Epithelial cell of proximal tubule (primary cell): ENCODE data around the gene COL23A1. TPM values are rescaled to one million over a fixed set of nuclear protein-coding genes. Genes with fewer than 3 reads are reported as not detected.
A peak's percentile ranks its signal among the peaks of the same experiment; 100 is the strongest.

Experiments used
- DNase-seq: peaks from one replicate; pipeline ENCODE4 v3.0.0-alpha.2; 2011; ENCODE audit warnings: low read depth
- H3K4me3 ChIP-seq: 2 replicates; pipeline ENCODE4 v1.5.1; 2011; ENCODE audit warnings: low read depth, mild to moderate bottlenecking, low read length
- total RNA-seq: library from RNA; depleted of rRNA; stranded (reverse); fragments of >200 nt; gene quantifications from 2 replicates; pipeline ENCODE4 v1.2.3, GENCODE V29; 2015
- TF ChIP-seq, protein P1 (sequence below): conservative IDR thresholded peaks from 2 replicates; pipeline ENCODE4 v1.5.1; 2012; ENCODE audit warnings: low read depth, mild to moderate bottlenecking, low read length

Gene COL23A1
- total RNA-seq, 1 donor from 2014 or later, result not detected

DNA sequence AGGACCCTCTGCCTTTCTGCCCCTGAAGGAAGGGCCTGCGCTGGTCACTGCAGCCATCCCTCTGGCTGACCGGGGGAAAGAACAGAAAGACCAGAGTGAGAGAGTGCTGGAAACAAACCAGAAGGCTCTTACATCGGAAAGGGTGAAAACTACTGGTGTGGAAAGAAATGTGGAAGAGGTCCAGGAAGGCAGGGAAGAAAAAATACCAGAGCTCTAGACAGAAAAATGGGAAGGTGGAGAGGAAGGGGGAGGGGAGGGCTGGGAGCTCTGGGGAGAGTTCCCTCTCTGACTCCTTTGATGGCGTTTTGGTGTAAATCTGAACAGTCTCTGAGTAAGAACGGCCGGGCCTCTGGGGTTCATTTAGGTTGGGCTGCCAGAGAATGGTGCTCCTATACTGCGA is 47.7 kb downstream of the COL23A1 start:
- no peak overlapping the region for H3K4me3 ChIP-seq
- DNase-seq, result peak; percentile 60
- TF ChIP-seq, protein P1, sequence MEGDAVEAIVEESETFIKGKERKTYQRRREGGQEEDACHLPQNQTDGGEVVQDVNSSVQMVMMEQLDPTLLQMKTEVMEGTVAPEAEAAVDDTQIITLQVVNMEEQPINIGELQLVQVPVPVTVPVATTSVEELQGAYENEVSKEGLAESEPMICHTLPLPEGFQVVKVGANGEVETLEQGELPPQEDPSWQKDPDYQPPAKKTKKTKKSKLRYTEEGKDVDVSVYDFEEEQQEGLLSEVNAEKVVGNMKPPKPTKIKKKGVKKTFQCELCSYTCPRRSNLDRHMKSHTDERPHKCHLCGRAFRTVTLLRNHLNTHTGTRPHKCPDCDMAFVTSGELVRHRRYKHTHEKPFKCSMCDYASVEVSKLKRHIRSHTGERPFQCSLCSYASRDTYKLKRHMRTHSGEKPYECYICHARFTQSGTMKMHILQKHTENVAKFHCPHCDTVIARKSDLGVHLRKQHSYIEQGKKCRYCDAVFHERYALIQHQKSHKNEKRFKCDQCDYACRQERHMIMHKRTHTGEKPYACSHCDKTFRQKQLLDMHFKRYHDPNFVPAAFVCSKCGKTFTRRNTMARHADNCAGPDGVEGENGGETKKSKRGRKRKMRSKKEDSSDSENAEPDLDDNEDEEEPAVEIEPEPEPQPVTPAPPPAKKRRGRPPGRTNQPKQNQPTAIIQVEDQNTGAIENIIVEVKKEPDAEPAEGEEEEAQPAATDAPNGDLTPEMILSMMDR, result no peak

DNA sequence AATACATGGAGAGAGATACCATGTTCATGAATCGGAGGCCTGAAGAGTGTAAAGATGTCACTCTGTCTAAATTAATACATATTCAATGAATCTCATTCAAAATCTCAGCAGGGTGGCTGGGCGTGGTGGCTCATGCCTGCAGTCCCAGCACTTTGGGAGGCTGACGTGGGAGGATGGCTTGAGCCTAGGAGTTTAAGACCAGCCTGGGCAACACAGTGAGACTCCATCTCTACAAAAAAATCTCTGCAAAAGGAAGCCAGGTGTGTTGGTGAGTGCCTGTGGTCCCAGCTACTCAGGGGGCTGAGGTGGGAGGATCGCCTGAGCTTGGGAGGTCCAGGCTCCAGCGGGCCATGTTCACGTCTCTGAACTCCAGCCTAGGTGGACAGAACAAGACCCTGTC is 49.7 kb downstream of the COL23A1 start:
- no peak for DNase-seq
- H3K4me3 ChIP-seq, result no peak overlapping the region
- TF ChIP-seq, protein P1, result no peak

DNA sequence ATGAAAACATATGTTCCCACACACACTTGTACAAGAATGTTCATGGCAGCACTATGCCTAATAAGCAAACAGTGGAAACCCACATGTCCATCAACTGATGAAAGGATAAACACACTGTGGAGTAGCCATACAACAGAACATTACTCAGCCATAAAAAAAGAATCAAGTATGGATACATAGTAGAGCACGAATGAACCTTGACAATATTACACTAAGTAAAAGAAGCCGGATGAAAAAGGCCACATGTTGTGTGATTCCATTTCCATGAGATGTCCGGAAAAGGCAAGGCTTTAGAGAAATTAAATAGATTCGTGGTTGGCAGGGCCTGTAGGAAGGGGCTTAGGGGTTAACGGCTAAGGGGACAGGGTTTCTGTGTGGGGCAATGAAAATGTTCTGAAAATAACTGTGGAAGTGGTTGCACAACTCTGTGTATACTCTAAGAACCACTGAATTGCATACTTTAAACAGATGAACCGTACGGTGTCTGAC is 51.4 kb downstream of the COL23A1 start:
- TF ChIP-seq, protein P1, result no peak
- H3K4me3 ChIP-seq, result no peak overlapping the region
- no peak for DNase-seq

DNA sequence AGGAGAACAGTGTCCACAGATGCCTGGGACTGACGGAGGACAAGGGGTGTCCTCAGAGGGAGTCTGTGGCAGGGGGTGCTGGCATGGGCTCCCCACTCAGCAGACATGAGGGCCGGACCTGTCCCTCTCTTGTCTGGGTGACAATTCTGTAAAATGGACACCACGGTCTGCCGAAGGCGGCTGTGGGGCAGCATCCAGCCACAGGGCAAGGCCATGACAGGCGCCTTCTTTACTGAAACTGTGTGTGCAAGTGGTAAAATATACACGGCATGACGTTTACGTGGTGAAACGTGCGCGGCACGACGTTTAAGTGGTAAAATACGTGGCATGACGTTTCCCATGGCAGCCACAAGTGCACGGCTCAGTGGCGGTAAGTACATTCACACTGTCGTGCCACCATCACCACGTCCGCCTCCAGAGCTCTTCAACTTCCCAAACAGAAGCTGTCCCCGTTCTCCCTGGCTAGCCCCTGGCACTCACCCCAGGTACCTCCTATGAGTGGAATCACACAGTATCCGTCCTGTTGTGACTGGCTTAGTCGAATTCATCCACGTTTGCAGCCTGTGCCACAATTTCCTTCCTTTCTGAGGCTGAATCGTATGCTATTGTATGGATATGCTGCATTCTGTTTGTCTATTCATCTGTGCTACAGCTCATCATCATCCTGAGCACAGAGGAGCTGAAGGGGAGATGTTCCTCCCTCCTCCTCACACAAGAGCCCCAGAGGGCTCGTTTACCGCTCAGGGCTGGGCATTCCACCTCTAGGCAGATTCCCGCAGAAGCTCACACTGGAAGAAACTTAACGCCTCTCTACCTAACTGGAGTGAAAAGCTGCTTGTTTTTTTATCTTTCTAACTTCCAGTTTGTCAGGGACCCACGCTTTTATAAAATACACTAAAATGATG is 52.5 kb downstream of the COL23A1 start:
- H3K4me3 ChIP-seq, result no peak overlapping the region
- DNase-seq, result no peak
- TF ChIP-seq, protein P1, result no peak

DNA sequence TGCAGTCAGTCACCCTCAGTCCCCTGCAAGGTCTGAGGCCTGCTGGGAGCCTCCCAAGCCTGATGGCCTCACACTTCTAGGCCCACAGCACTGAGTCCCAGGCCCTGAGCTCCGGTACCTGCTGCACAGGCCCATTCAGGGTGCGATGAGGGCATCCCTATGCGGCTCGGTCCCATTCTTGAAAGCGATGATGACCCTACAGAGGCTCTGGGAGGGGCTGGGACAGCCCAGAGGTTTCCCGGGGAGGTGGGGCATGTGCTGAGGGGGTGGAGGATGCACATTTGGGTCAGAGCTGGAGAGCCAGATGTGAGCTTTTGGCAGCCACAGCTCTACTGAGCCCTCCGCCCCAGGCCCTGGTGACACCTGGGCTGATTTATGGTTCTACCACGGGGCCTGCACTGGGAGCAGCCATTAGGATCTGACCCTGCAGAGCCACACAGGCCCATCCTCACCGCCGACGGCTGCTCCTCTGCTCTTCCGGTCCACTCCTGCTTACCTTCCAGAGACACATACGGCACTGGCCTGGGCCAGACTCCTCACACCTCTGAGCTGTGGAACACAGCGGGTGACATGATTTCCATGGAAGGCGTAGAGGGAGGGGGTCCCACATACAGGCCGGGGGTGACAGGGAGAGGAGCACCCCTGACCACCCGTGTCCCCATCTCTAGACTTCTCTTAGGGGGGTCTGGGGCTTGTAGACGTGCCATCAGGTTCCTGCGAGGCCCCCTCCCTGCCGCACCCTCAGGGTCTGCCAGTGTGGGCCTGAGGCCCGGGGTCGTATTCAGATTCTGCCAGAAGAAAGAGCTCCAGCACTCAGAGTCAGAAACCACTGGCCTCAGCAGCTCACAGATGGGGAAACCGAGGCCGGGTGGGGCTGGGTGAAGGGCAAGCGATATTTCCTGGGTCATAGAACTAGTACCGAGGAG is 53.4 kb downstream of the COL23A1 start:
- TF ChIP-seq, protein P1, result no peak
- no peak overlapping the region for H3K4me3 ChIP-seq
- DNase-seq, result no peak

DNA sequence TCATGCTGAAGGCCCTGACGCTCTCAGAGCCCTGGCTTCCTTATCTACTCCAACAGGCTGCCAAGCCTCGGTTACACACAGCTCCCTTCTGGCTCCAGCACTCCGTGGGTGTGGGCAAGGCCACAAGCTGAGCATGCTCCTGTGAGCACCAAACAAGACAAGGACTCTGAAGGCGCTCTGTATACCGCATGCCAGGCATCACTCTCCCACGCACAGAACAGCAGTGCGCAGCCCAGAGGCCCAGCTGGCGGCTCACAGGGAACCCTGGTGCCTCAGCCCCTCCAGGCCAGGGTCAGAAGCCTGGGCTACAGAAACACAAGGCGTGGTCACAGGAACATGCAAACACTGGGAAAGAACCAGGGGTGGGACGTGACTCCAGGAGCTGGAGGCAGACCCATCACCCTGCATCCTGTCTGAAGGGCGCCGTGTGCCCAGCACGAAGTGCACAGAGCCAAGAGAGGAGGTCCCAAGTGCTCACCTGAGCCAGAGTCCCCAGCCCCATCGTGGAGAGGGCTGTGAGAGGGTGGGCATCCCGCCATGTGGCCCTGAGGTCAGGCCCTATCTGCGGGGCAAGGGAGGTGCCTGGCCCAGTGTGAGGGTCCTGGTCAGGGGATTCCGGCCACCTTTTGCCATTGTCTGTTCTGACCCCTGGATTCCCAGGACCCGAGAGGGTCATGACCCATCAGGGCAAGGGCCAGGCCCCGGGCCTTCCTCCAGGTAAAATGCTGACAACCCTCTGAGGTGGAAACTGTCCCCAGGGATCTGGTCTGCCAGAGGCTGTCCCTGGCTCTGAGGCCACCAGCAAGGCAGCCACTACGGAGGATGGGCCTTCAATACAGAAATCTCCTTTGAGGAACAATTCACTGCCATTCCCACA is 54.7 kb downstream of the COL23A1 start:
- no peak for DNase-seq

More for the DNA sequence above, 54.7 kb downstream of the COL23A1 start:
- TF ChIP-seq, protein P1, result no peak
- H3K4me3 ChIP-seq, result no peak overlapping the region
